ENCODE measurements around the gene PDE11A. TPM values are rescaled to one million over a fixed set of nuclear protein-coding genes. Genes with fewer than 3 reads are reported as not detected.

PDE11A gene
- total RNA-seq, 1 experiment from 2014 or later: 0.13 TPM

DNA sequence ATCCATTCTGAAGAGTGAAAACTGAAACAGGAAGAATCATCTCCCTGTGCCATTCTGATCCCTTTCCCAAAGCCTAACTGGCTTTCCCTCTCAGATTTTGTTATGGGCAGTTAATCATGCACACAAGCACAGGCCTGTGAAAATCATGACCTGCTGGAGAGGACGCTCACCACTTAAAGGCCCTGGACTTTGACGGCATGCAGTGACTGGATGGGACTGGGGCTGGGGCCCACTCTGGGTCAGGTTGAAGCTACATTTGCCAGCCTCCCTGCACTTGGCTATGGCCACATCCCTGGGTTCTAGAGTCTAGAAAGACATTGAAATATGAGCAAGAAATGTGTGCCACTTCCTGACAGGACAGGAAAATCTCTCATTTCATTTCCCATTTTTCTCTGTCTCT, 12.9 kb downstream of the PDE11A start:
- H3K4ac ChIP-seq (ENCODE audit: low read depth, low read length): no peak overlapping the region
- H3K79me2 ChIP-seq (ENCODE audit: insufficient read depth, low read length): no peaks in the 10 kb centered on the region
- H2AFZ ChIP-seq (ENCODE audit: low read length): no peak overlapping the region
- no peak overlapping the region for H3K4me2 ChIP-seq (ENCODE audit: insufficient read depth, insufficient read length, low read length)
- no CpG with 5 or more reads among the region's 2 CpGs for WGBS (ENCODE audit: extremely low coverage, insufficient read length, low lambda C conversion rate)
- H2BK120ac ChIP-seq (ENCODE audit: low read depth, low read length, poor library complexity, severe bottlenecking): no peak overlapping the region
- peaks cover 0 to 4% of the 10 kb centered on the region in 2 experiments; a peak in 1 of 4 replicates for H3K4me1 Mint-ChIP-seq
- H3K27ac Mint-ChIP-seq: no peak overlapping the region; a peak in 1 of 7 replicates
- H3K27me3 Mint-ChIP-seq (ENCODE audit: low read depth): no peaks in the 10 kb centered on the region
- no peaks in the 10 kb centered on the region for H3K27me3 ChIP-seq (ENCODE audit: insufficient read depth, low read length)
- no peak for DNase-seq
- H4K20me1 ChIP-seq (ENCODE audit: control insufficient read depth, insufficient read depth, insufficient read length): no peaks in the 10 kb centered on the region
- H3K56ac ChIP-seq (ENCODE audit: insufficient read length, low read depth, low read length): no peak overlapping the region
- H3K14ac ChIP-seq (ENCODE audit: insufficient read depth, low read length): no peak overlapping the region
- H3T11ph ChIP-seq (ENCODE audit: low read length): no peak overlapping the region
- H2AK5ac ChIP-seq (ENCODE audit: insufficient read length, low read length): no peak overlapping the region
- no peaks in the 10 kb centered on the region for H3K79me1 ChIP-seq (ENCODE audit: insufficient read depth, low read depth, low read length, poor library complexity, severe bottlenecking)
- H3K27ac ChIP-seq (ENCODE audit: insufficient read length, low read depth, low read length): no peak overlapping the region
- no peaks in the 10 kb centered on the region for H3K9me3 ChIP-seq (ENCODE audit: control insufficient read depth, low read depth, low read length)
- H4K8ac ChIP-seq (replicated peaks; ENCODE audit: insufficient read length, low read depth, low read length): no peak overlapping the region
- no peak overlapping the region for H3K23ac ChIP-seq (ENCODE audit: insufficient read length, low read depth, low read length)
- H4K91ac ChIP-seq (ENCODE audit: insufficient read length, low read depth, low read length): no peak overlapping the region
- H2BK12ac ChIP-seq (ENCODE audit: insufficient read length, low read depth, low read length): no peak overlapping the region
- no peak overlapping the region for H3K4me3 Mint-ChIP-seq
- no peaks in the 10 kb centered on the region for H3K23me2 ChIP-seq (ENCODE audit: insufficient read length, low read depth, low read length, poor library complexity, severe bottlenecking)
- no peak overlapping the region for H4K5ac ChIP-seq (ENCODE audit: insufficient read length, low read depth, low read length)
- no peaks in the 10 kb centered on the region for H3K36me3 Mint-ChIP-seq (ENCODE audit: insufficient read depth in 1 of 3, low read depth in 3 of 3)
- H3K9ac ChIP-seq (ENCODE audit: extremely low read depth, insufficient read length, low read length): no peak overlapping the region
- H2BK15ac ChIP-seq (ENCODE audit: low read depth, low read length): no peak overlapping the region
- no peak overlapping the region for H3K18ac ChIP-seq (ENCODE audit: insufficient read length, low read depth, low read length)
- H2BK20ac ChIP-seq (ENCODE audit: low read depth, low read length, poor library complexity, severe bottlenecking): no peak overlapping the region
- TF ChIP-seq, protein P1, sequence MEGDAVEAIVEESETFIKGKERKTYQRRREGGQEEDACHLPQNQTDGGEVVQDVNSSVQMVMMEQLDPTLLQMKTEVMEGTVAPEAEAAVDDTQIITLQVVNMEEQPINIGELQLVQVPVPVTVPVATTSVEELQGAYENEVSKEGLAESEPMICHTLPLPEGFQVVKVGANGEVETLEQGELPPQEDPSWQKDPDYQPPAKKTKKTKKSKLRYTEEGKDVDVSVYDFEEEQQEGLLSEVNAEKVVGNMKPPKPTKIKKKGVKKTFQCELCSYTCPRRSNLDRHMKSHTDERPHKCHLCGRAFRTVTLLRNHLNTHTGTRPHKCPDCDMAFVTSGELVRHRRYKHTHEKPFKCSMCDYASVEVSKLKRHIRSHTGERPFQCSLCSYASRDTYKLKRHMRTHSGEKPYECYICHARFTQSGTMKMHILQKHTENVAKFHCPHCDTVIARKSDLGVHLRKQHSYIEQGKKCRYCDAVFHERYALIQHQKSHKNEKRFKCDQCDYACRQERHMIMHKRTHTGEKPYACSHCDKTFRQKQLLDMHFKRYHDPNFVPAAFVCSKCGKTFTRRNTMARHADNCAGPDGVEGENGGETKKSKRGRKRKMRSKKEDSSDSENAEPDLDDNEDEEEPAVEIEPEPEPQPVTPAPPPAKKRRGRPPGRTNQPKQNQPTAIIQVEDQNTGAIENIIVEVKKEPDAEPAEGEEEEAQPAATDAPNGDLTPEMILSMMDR (conservative IDR thresholded peaks at IDR 0.05): no peak
- H3K9me3 Mint-ChIP-seq: no peaks in the 10 kb centered on the region
- no peaks in the 10 kb centered on the region for H3K4me1 ChIP-seq (ENCODE audit: insufficient read depth, low read length)
- H2BK5ac ChIP-seq (ENCODE audit: insufficient read length, low read length): no peak overlapping the region
